Measurements from ENCODE around the gene HS1BP3. TPM values are rescaled to one million over a fixed set of nuclear protein-coding genes. Genes with fewer than 3 reads are reported as not detected.

The HS1BP3 gene
- total and polyA plus RNA-seq, 2 of the 13 experiments (the other 11 are each of a cell fraction or from before 2014, with no cell fraction given): 15.2 to 22.0 TPM

GRCh38 chr2:20580690-20581437 is 70.0 kb downstream of the HS1BP3 start (continued):
- TF ChIP-seq HNF1A (IDR thresholded peaks at IDR 0.05; ENCODE audit: low read depth) (peak; percentile 48; the same call in 1 of the 2 replicates), HNF1A (CRISPR knock-in tag; IDR thresholded peaks at IDR 0.05; ENCODE audit: borderline replicate concordance) (no peak; the same call in 1 of the 2 replicates), NFKBIZ (CRISPR knock-in tag; IDR thresholded peaks at IDR 0.05) (peak; percentile 89), MTF1 (CRISPR knock-in tag; IDR thresholded peaks at IDR 0.05) (peak; percentile 77; the same call in 1 of the 2 replicates), CTCF (CRISPR knock-in tag; IDR thresholded peaks at IDR 0.05) (no peak), SP140L (CRISPR knock-in tag; IDR thresholded peaks at IDR 0.05; ENCODE audit: borderline replicate concordance) (no peak), ZNF207 (IDR thresholded peaks at IDR 0.05; ENCODE audit: borderline replicate concordance) (no peak), HMG20A (CRISPR knock-in tag; IDR thresholded peaks at IDR 0.05; ENCODE audit: borderline replicate concordance) (peak; percentile 88), ZNF121 (CRISPR knock-in tag; IDR thresholded peaks at IDR 0.05) (peak; percentile 67), NAIF1 (CRISPR knock-in tag; IDR thresholded peaks at IDR 0.05; ENCODE audit: borderline replicate concordance) (0 out of 2 replicates have a peak, but pooled peaks have one; percentile 65), SMC3 (IDR thresholded peaks at IDR 0.05; ENCODE audit: low read length) (peak; percentile 37; the same call in 1 of the 2 replicates), THAP11 (CRISPR knock-in tag; IDR thresholded peaks at IDR 0.05) (peak; percentile 72), PRDM10 (CRISPR knock-in tag; IDR thresholded peaks at IDR 0.05; ENCODE audit: low read depth) (peak; percentile 68; the same call in 1 of the 2 replicates), JARID2 (CRISPR knock-in tag; IDR thresholded peaks at IDR 0.05; ENCODE audit: insufficient replicate concordance) (peak; percentile 30), ZBTB33 (CRISPR knock-in tag; IDR thresholded peaks at IDR 0.05) (peak; percentile 79), HMG20B (CRISPR knock-in tag; conservative IDR thresholded peaks at IDR 0.05) (0 out of 2 replicates have a peak, but pooled peaks have one; percentile 36), ERF (CRISPR knock-in tag; IDR thresholded peaks at IDR 0.05) (peak; percentile 90), ZEB1 (IDR thresholded peaks at IDR 0.05; ENCODE audit: insufficient replicate concordance, low read depth) (no peak)

Data from HepG2 (cell line).